Activated CD8-positive, alpha-beta memory T cell treated with anti-CD3 and anti-CD28 coated beads for 24 hours (primary cell): Measurements from ENCODE around the gene AP1M1.

ENCODE experiments used
- DNase-seq: peaks from one replicate; pipeline ENCODE4 v3.0.0-alpha.2; 2020

Gene AP1M1

DNA sequence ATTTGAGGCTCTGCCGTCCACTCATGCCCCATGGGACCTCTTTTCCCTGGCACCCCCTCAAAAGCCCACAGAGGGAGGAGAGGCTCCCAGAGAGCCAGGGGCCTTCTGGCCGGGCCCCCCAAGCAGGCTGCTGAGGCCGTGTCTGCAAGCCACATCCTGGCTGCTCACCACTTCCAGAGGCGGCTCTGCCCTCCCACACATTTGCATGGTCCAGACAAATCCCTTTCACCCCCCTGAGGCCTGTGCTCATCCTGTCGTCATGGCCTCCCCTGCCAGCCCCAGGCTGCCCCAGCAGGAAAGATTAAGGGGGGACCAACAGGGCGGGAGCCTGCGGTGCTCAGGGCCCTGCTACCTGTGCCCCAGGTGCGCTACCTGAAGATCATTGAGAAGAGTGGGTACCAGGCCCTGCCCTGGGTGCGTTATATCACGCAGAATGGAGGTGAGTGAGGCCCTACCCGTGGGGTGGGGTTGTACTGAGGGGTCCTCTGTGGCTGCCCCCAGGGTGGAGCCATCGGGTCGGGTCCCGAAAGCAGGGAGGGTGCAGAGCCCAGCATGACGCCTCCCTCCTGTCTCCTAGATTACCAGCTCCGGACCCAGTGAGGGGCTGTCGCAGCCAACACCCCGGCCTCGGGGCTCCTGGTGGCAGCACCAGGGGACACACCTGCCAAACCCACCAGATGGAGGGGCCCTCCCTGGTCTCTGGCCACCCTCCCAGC lies 36.3 kb downstream of the AP1M1 start:
- no peak for DNase-seq

GRCh38 chr19:16234552-16235445 lies 37.1 kb downstream of the AP1M1 start:
- DNase-seq = no peak

- no peak for DNase-seq
These were observed 38.3 kb downstream of the AP1M1 start for GRCh38 chr19:16235811-16236652.

DNA sequence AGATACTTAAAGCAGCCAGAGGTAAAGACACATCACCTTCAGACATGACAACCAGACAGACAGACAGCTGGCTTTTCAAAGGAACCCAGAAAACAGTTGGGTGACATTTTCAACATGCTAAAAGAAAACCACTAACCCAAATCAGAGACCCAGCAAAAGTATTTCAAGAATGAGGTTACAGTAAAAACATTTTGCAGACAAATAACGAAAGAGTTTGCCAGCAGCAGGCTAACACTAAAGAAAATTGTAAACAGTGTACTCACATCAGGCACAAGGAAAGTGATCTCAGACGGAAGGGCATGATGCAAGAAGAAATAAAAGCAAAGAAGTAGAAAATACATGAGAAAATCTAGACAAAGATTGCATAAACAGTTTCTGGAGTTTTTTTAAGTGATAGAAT lies 46.4 kb downstream of the AP1M1 start:
- DNase-seq = no peak

GRCh38 chr19:16247353-16248182 lies 49.9 kb downstream of the AP1M1 start:
- DNase-seq = peak; percentile 97

- DNase-seq = no peak
These were observed 50.8 kb downstream of the AP1M1 start for GRCh38 chr19:16248380-16249023.

- no peak for DNase-seq
These were observed 52.2 kb downstream of the AP1M1 start for GRCh38 chr19:16249826-16250404.

- DNase-seq = no peak
These were observed 54.9 kb downstream of the AP1M1 start for GRCh38 chr19:16252459-16253205.

DNA sequence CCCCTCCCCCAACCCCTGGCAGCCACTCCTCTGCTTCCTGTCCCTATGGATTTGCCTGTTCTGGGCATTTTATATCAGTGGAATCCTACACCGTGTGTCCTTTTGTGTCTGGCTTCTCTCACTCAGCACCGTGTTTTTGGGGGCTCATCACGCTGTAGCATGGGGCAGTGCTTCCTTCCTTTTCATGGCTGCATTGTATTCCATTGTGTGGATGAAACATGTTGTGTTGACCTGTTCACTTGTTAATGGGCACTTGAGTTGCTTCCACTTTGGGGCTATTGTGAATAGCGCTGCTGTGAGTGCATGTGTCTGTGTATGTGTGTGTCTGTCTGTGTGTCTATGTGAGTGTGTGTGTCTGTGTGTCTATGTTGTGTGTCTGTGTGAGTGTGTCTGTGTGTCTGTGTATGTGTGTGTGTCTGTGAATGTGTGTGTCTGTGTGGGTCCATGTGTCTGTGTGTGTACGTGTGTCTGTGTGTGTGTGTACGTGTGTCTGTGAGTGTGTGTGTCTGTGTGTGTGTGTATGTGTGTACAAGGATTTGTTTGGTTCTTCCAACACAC lies 57.2 kb downstream of the AP1M1 start:
- DNase-seq = no peak

- no peak for DNase-seq
These were observed 59.8 kb downstream of the AP1M1 start for GRCh38 chr19:16257509-16258002.

DNA sequence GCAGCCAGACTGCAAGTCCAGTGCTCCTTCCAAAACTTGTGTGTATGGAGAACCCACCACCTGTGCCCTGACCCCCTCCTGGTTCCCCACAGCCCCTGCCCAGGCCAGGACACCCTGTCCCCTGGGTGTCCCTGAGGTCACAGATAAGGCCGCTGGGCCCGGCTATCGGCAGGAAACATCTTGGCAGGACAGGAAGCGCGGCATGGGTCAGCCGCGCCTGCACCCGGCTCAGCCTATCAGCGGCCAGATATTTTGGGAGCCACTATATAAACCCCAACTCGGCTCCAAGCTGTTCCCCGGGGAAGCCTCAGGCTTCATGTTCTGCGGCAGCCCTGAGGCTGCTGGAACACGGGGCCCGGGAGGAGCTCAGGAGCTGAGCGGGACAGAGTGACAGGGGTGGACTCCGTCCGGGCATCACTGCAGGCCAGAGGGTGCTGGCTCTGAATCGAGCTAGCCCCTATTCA lies 60.8 kb downstream of the AP1M1 start:
- DNase-seq = no peak

DNA sequence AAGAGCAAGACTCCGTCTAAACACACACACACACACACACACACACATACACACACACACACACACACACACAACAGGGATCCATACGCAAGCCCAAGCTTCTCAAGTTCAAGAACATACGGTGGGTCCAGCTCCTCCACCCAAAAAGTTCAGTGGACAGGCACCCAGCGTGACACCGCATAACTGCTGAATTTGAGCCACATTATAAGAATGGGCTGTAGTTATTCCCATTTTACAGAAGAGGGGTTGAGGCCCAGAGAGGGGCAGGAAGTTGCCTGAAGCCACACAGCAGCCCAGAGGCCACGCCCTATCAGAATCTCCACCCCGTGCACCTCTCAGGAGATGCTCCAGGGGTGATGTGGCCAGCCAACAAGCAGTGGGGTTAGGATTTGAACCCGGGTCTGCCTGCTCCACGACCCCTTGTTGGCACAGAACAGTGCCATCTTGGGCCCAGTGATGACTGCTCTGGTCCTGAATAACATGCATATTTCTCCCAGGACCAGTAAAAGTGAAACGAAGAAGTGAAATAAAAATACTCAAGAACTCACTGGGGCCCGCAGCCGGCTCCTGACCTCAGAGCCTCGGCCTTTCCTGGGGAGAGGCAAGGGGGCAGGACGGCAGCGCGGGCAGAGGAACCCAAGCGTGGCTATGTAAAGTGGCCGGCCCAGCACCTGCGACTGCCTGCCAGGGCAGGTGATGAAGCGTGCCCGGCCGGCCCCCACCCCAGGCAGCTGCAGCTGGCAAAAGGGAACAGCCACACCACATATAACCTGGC lies 61.9 kb downstream of the AP1M1 start:
- DNase-seq = no peak

GRCh38 chr19:16260160-16260811 lies 62.6 kb downstream of the AP1M1 start:
- DNase-seq = no peak

DNA sequence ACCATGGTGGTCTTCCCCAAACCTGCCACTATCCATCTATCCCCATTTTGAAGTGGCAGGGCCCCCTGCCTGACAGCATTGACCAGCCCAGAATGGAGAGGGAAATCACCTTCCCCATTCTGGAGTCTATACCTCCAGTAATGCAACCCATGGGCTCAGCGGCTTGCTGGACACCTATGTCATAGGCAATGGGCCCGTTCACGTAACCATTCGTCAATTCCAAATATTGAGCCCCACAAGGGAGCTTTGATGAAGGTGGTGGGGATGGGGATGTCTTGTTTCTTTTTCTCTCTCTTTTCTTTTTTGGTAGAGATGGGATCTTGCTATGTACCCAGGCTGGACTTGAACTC lies 63.1 kb downstream of the AP1M1 start:
- DNase-seq = no peak

- no peak for DNase-seq
These were observed 64.1 kb downstream of the AP1M1 start for GRCh38 chr19:16261584-16262368.

DNA sequence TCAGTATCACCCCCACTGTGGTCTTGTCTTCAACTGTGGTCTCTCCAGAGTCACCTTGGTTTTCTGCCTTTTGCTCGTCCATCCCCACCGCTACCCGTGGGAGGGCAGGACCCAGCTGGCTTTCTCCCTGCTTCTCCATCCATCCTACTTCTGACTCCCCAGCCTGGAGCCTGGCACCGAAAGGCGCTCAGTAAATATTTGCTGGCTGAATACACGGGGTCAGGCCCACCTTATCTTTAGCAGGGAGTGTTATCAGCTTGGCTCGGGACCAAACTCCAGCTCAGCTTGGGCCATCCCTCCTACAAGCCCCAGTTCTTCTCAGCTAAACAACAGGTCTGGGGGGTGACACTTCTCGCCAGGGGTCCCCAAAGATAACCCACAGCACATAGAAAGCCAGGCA lies 64.9 kb downstream of the AP1M1 start:
- DNase-seq = no peak

- DNase-seq = no peak
These were observed 65.5 kb downstream of the AP1M1 start for GRCh38 chr19:16263141-16263761.
